GM12891 (cell line): ENCODE measurements around the gene HMCN2.

Experiments
- POLR2AphosphoS5 ChIP-seq: IDR thresholded peaks from 2 replicates; pipeline ENCODE4 v1.6.1; 2011; ENCODE audit warnings: low read depth, low read length, control low read depth
- POU2F2 ChIP-seq: IDR thresholded peaks from 2 replicates; pipeline ENCODE4 v1.6.1; 2011; ENCODE audit warnings: low read depth, mild to moderate bottlenecking, control low read depth, low read length, moderate library complexity

DNA sequence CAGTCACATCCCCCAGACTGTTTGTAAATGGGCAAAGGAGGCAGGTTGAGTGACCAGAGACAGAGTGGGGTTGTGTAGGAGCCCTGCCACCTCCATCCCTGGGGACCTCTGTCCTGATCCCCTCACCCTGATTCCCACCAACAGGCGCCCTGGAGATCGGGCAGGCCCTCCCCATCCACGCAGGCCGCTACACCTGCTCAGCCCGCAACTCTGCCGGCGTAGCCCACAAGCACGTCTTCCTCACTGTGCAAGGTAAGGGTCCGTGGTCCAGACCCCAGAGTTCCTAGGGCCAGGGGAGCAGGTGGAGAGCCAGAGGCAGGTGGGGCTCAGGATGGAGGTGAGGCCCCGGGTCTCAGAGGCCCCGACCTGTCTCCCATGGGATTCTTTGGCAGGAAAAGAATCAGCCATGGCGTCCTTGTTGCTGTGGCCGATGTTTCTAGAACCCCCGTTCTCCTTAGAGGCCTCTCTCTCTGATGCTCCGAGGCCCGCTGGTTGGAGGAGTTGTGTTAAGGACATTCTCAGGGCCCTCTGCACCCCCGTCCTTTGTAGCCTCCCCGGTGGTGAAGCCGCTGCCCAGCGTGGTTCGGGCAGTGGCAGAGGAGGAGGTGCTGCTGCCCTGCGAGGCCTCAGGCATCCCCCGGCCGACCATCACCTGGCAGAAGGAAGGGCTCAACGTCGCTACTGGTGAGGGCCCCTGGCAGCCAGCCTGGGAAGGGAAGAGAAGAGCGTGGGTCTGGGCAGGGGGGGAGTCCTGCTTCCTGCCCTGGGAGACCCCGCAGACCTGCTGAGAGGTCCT is 137.3 kb downstream of the HMCN2 start:
- TF ChIP-seq POLR2AphosphoS5 (no peak), POU2F2 (no peak)
